ENCODE measurements around the gene G2E3.
"Not testable (repeated sequence)": the region's sequence is repeated elsewhere in the genome, so short reads cannot be mapped to it uniquely, and the experiment has no call there.

The G2E3 gene

GRCh38 chr14:30558675-30559555, at the start of gene G2E3:
TSS of gene G2E3 (plus strand) at chr14:30559158. CDS start at chr14:30581080, 21,922 bp downstream.
- in situ Hi-C loops (cut with HindIII; ENCODE audit: low sequenced_read_pairs) = no loop called here

- in situ Hi-C loops (cut with HindIII; ENCODE audit: low sequenced_read_pairs) = no loop called here
Measured at GRCh38 chr14:30517737-30518136, 41.2 kb upstream of the G2E3 start.

- in situ Hi-C loops (cut with HindIII; ENCODE audit: low sequenced_read_pairs) = no loop called here
Measured at GRCh38 chr14:30518867-30519560, 39.9 kb upstream of the G2E3 start.

- in situ Hi-C loops (cut with HindIII; ENCODE audit: low sequenced_read_pairs) = no loop called here
Measured at GRCh38 chr14:30519961-30520360, 39.0 kb upstream of the G2E3 start.

- in situ Hi-C loops (cut with HindIII; ENCODE audit: low sequenced_read_pairs) = no loop called here
Measured at GRCh38 chr14:30520536-30520935, 38.4 kb upstream of the G2E3 start.

GRCh38 chr14:30521899-30522736, 36.8 kb upstream of the G2E3 start:
- in situ Hi-C loops (cut with HindIII; ENCODE audit: low sequenced_read_pairs) = no loop called here

GRCh38 chr14:30525833-30526232, 33.1 kb upstream of the G2E3 start:
- in situ Hi-C loops (cut with HindIII; ENCODE audit: low sequenced_read_pairs) = no loop called here

- in situ Hi-C loops (cut with HindIII; ENCODE audit: low sequenced_read_pairs) = no loop called here
Measured at GRCh38 chr14:30527196-30527595, 31.8 kb upstream of the G2E3 start.

- in situ Hi-C loops (cut with HindIII; ENCODE audit: low sequenced_read_pairs) = no loop called here
Measured at GRCh38 chr14:30528119-30528518, 30.8 kb upstream of the G2E3 start.

- in situ Hi-C loops (cut with HindIII; ENCODE audit: low sequenced_read_pairs) = no loop called here
Measured at GRCh38 chr14:30528778-30529642, 29.9 kb upstream of the G2E3 start.

- in situ Hi-C loops (cut with HindIII; ENCODE audit: low sequenced_read_pairs) = no loop called here
Measured at GRCh38 chr14:30532264-30532663, 26.7 kb upstream of the G2E3 start.

GRCh38 chr14:30533126-30533525, 25.8 kb upstream of the G2E3 start:
- in situ Hi-C loops (cut with HindIII; ENCODE audit: low sequenced_read_pairs) = no loop called here

- in situ Hi-C loops (cut with HindIII; ENCODE audit: low sequenced_read_pairs) = no loop called here
Measured at GRCh38 chr14:30541318-30541717, 17.6 kb upstream of the G2E3 start.

- in situ Hi-C loops (cut with HindIII; ENCODE audit: low sequenced_read_pairs) = not testable (repeated sequence)
Measured at GRCh38 chr14:30546735-30547134, 12.2 kb upstream of the G2E3 start.

GRCh38 chr14:30547388-30548048, 11.4 kb upstream of the G2E3 start:
- in situ Hi-C loops (cut with HindIII; ENCODE audit: low sequenced_read_pairs) = no loop called here

- in situ Hi-C loops (cut with HindIII; ENCODE audit: low sequenced_read_pairs) = no loop called here
Measured at GRCh38 chr14:30550335-30550734, 8.6 kb upstream of the G2E3 start.

- in situ Hi-C loops (cut with HindIII; ENCODE audit: low sequenced_read_pairs) = no loop called here
Measured at GRCh38 chr14:30551460-30551859, 7.5 kb upstream of the G2E3 start.

GRCh38 chr14:30553311-30553989, 5.5 kb upstream of the G2E3 start:
- in situ Hi-C loops (cut with HindIII; ENCODE audit: low sequenced_read_pairs) = no loop called here

GRCh38 chr14:30558362-30558674, 640 bp upstream of the G2E3 start:
- in situ Hi-C loops (cut with HindIII; ENCODE audit: low sequenced_read_pairs) = no loop called here
